NCI-H524 treated with DMSO at 0.1 percent for 48 hours (cell line): ENCODE data around the gene MACIR.
A peak's percentile ranks its signal among the peaks of the same experiment; 100 is the strongest.
"Not testable (repeated sequence)": the region's sequence is repeated elsewhere in the genome, so short reads cannot be mapped to it uniquely, and the experiment has no call there.

ENCODE experiments used
- DNase-seq: peaks from one replicate; lab custom pipeline; 2025; lab: John Stamatoyannopoulos, UW

Gene MACIR, protein sequence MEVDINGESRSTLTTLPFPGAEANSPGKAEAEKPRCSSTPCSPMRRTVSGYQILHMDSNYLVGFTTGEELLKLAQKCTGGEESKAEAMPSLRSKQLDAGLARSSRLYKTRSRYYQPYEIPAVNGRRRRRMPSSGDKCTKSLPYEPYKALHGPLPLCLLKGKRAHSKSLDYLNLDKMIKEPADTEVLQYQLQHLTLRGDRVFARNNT

GRCh38 chr5:103258368-103258956, at the start of gene MACIR:
Gene MACIR (plus strand): TSS chr5:103258763. CDS start chr5:103275920, 17,157 bp downstream.
- DNase-seq: peak; percentile 91

DNA sequence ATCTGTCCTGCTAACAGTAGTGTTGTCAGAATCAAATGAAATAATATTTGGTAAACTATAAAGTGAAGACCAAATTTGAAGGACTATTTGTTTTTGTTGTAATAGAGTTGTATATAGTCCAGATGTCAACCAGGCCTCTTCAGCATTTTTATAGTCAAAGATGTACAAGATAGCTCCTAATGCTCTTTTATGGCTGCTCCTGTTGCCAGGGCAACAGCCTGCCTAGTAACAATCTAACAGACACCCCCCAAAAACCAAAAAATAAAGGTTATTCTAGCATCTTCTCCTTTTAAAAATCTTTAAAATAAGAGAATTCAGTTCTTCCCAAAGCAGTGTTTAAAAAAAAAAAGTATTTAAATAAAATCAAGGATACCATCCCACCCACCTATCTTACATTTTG, 49.5 kb upstream of the MACIR start:
- no peak for DNase-seq

DNA sequence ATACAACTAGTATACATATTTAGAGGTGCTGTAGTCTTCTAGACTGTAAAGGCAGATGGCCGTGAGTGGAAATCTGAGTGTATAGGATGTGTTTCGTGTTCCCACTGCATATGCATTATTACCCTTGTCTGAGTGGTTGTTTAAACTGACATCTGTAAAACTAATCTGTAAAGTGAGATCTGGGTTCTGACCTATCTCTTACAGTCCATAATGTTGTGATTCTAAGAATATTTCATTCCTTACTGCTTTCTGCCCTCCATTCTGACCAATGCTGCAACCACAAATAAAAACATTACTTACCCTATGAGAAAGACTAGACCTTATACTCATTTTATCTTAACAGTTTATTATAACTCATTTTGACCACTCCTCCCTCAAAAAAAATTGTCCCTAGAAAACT, 47.6 kb upstream of the MACIR start:
- no peak for DNase-seq

DNA sequence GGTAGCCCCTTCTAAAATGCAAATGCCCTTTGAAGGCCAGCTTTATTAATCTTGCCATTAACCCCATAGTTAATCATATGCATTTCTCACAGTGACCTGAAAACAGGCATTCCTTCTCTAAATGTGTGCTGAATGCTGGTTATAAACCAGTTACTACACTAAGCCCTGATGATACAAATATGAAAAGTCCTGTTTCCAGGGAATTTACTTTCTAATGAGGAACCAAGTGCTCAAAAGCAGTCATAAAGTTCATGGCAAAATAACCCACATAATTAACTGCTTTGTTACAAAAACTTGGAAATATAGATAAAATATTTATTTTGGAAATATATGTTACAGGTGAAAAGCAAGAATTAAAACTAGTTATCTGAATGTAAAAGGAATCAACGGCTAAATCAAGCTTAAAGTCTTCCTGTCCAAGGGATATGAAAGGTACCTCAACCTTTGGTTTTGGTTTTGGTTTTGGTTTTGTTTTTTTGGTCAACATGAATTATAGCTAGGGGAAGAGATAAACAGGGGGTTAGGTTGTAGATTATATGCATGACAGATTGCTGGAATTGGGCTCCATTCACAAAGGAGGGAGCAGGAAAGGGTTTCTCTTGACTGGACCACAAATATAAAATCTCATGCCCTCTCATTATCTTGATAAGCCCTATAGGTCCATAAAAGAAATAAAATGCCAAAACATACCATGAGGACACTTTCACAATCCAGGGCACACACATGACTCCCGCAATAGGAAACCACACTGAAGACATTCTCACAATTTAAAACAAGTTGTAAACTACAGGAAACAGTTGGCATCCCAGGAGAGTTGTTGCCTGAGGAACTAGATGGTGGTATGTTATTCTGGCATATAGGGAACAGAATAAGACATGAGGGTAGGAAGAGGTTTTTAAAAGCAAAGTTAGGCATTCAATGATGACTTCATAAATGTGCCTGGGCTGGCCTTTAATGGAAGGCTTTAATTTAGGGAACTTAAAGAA, 46.7 kb upstream of the MACIR start:
- no peak for DNase-seq

DNA sequence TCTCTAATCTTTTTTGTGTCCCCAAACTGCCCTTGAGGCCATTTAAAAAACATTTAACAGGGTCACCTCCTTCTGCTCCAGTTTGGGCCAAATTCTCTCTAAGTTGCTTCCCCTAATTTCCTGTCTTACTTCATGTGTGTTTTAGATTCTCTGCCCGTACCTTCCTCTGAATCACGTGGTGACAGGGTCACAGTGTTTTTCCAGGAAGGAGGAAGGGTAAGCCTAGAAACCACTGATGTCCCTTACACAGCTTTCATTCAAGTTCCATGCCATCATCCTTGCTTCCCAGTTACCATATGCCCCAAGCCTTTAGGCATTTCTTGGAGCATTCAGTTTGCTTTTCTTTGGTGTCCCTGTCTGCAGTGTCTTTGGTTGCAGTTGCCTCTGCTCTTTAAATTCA, 42.4 kb upstream of the MACIR start:
- DNase-seq: no peak

- no peak for DNase-seq
Measured at GRCh38 chr5:103216697-103217096, 41.9 kb upstream of the MACIR start.

GRCh38 chr5:103217101-103217500, 41.5 kb upstream of the MACIR start:
- DNase-seq: no peak

DNA sequence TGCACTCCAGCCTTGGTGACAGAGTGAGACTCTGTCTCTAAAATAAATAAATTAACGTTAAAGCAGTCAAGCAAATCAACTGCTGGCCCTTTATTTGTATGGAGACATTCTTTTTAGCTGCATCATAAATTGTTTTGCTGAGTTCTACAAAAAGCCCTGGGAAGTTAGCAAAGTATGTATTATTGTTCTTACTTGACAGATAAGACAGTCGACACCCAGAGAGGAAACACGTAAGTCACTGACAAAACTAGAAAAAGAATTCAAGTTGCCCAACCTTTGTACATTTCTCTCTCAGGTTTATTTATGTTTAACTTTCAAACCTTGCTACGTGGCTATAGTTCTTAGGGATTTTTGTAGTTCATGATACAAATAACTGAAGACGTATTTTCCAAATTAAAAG, 40.4 kb upstream of the MACIR start:
- no peak for DNase-seq

DNA sequence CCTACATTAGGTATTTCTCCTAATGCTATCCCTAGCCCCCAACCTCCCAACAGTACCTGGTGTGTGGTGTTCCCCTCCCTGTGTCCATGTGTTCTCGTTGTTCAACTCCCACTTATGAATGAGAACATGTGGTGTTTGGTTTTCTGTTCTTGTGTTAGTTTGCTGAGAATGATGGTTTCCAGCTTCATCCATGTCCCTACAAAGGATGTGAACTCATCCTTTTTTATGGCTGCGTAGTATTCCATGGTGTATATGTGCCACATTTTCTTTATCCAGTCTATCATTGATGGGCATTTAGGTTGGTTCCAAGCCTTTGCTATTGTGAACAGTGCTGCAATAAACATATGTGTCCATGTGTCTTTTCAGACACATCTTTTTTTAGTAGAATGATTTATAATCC, 39.5 kb upstream of the MACIR start:
- DNase-seq: not testable (repeated sequence)

- no peak for DNase-seq
Measured at GRCh38 chr5:103223031-103223955, 35.3 kb upstream of the MACIR start.

- DNase-seq: no peak
Measured at GRCh38 chr5:103224118-103224893, 34.3 kb upstream of the MACIR start.

DNA sequence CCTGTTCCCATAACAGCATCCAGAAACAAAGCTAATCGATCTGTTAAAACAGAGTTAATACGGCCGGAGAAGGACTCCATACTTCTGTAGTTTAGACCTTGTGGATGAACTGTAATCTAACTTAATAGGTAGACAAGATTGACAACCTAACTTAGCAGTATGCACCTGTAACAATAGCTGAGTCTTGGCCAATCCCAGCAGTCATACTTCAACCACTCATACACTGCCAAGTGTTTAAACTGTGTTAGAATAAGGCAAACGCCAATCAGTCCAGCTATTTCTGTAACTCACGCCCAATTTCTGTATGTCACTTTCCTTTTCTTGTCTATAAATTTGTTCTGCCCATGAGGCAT, 33.7 kb upstream of the MACIR start:
- DNase-seq: no peak

GRCh38 chr5:103228061-103228460, 30.5 kb upstream of the MACIR start:
- no peak for DNase-seq

- DNase-seq: no peak
Measured at GRCh38 chr5:103228588-103228987, 30.0 kb upstream of the MACIR start.

DNA sequence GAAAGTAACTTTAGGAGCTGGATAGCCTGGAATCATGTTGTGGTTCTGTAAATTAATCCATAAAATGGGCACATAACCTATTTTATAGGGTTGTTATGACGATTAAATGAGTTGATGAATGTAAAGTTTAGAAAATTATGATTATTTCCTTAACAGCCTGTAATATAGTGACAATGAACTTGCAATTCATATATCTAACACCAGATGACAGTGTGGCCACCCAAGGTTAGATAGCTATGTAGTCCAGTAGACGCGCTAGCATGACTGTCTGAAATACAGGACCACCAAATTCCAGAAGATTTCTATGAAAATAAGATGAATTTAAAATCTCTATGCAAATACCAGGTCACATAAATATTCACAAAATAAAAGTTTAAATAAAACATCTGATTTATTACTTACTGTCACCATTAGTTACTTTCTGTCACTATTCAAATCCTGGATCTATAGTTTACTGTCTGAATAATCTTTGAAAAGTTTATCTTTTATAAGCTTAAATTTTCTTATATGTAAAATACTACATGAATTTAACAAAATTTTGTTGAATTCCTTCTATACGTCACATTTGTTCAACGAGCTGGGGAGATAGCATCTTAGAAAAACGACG, 26.1 kb upstream of the MACIR start:
- DNase-seq: no peak

GRCh38 chr5:103234239-103234975, 24.2 kb upstream of the MACIR start:
- DNase-seq: no peak

GRCh38 chr5:103235891-103236290, 22.7 kb upstream of the MACIR start:
- no peak for DNase-seq

- no peak for DNase-seq
Measured at GRCh38 chr5:103237778-103238177, 20.8 kb upstream of the MACIR start.

GRCh38 chr5:103243665-103244064, 14.9 kb upstream of the MACIR start:
- DNase-seq: no peak

DNA sequence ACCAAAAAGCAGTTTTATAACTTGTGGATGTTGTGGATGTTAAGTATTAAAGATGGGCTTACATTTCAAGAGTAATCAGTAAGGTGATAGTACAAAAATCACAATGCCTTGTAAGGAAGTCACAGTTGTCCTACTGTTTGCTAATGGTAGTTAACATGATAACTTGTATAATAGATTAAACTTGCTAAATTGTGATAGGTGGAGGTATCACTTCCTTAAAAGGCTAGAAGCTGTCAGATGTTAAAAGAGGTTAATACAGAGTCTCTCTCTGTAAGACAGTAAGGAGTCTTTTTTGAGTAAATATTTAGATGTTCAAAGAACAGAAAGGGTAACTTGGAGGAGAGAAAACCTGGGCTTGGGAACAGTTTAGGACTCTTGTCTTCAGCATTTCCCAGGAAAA, 14.2 kb upstream of the MACIR start:
- no peak for DNase-seq
